GM10248 (cell line): ENCODE results near the gene KIF26B.
"Not testable (repeated sequence)": the region's sequence is repeated elsewhere in the genome, so short reads cannot be mapped to it uniquely, and the experiment has no call there.

Source experiments
- CTCF ChIA-PET: fragments of 300-600 bp; sonication (Branson Sonifier 250); formaldehyde crosslinking; extraction: SDS; loops from one replicate; lab custom pipeline; 2021; ENCODE audit warnings: antibody characterized with exemption; lab: Yijun Ruan, JAX
- POLR2A ChIA-PET: fragments of 350-650 bp; sonication (Branson Sonifier 250); formaldehyde crosslinking; extraction: SDS; loops from one replicate; lab custom pipeline; 2020; ENCODE audit warnings: antibody characterized with exemption; lab: Yijun Ruan, JAX
- DNase-seq: peaks from one replicate; pipeline ENCODE4 v3.0.0; 2012; ENCODE audit errors: extremely low spot score
- TF ChIP-seq, protein P1 (sequence below): IDR thresholded peaks from 2 replicates; pipeline ENCODE4 v1.5.1; 2012; ENCODE audit warnings: mild to moderate bottlenecking, low read depth; ENCODE audit errors: extremely low read depth, missing control alignments, control extremely low read depth

KIF26B gene

DNA sequence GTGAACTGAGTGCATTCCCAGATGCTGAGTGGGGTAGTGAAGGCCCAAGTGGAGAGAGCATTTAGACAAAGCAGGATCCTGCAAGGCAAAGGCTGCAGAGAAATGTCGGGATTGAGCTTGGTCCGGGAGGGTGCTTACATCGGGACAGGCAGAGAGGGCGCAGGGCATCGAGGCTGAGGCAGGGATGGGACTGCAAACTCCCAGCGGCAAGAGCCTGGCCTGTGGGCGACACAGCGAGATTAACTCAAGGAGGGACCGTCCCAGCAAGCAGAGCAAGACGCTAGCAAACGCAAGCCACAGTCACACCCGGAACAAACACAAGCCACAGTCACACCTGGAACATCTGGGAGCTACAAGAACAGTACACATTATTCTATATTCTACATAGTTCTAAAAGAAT, 537.5 kb downstream of the KIF26B start:
- TF ChIP-seq, protein P1, sequence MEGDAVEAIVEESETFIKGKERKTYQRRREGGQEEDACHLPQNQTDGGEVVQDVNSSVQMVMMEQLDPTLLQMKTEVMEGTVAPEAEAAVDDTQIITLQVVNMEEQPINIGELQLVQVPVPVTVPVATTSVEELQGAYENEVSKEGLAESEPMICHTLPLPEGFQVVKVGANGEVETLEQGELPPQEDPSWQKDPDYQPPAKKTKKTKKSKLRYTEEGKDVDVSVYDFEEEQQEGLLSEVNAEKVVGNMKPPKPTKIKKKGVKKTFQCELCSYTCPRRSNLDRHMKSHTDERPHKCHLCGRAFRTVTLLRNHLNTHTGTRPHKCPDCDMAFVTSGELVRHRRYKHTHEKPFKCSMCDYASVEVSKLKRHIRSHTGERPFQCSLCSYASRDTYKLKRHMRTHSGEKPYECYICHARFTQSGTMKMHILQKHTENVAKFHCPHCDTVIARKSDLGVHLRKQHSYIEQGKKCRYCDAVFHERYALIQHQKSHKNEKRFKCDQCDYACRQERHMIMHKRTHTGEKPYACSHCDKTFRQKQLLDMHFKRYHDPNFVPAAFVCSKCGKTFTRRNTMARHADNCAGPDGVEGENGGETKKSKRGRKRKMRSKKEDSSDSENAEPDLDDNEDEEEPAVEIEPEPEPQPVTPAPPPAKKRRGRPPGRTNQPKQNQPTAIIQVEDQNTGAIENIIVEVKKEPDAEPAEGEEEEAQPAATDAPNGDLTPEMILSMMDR = no peak
- ChIA-PET CTCF (interaction anchor here (1.3 kb wide), 1 partner anchor 41 kb away, joined by 4 read pairs; no protein-coding TSS in a partner anchor), POLR2A (no interaction called here)
- DNase-seq = no peak

DNA sequence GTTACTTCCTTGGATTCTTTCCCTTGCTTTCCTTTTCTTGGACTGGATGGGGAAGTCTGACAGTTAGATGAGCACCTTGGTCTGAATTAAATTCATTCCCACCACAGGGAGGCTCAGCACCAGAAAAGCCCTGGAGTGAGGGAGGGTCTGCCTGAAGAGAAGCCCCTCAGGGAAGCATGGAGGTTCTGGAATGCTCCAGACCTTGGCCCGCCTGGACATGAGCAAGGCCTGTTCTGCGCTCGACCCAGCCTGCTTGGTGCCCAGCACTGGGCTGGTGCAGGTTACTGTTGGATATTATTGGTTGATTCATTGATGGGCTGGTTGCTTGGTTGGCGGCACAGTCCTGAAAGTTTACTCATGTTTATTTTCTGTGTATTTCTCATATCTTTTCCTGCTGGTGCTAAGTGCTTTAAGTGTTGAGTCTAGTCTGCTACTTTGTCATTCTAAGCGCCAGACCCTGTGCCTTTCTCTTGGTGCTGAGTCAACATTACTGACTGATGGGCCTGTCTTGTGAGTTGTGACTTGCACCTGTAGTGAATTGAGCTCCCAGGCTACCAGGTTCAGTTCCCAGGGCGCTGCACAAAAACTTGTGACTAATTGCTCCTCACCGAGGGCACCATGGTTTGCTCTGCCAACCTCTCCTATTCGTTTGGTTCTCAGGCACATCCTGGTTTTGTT, 538.5 kb downstream of the KIF26B start:
- CTCF ChIA-PET = no interaction called here
- TF ChIP-seq, protein P1 = no peak
- DNase-seq = no peak
- POLR2A ChIA-PET = no interaction called here

DNA sequence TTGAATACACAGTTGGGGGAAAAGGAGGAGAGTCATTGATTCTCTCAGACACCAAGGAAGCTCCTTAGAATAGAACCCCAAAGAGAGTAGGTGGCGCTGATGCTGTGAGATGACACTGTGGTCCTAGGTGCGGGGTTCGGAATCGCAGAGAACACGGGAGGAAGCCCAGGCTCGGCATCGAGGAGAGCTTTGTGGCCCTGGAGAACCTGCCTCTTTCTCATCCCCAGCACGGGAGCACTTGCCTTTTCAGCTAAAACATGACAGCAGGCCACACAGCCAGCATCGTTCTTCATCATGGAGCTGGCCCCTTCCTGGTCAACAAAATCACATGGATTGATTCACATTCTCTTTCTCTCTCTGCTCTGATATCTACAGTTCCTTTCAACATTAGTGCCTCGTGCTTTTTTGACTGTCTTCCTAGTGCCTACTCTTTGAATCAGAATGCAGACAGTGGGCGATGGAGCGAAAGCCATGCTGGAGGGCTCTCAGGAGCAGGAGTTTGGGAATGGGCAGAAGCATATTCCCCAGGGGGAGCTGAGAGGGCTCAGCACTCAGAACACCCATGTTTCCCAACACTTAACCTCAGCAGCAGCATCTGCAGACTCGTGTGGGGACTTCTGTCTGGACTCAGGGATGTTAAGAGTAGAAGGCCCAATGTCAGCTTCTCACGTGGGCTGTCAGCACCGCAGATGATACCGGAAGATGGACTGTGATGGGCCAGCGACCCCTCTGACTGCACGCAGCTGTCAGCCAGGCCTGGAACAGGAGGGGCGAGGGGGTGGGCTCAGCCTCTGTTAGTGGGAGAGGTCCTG, 539.4 kb downstream of the KIF26B start:
- POLR2A ChIA-PET = no interaction called here
- no peak for DNase-seq
- CTCF ChIA-PET = interaction anchor here (1.1 kb wide), 1 partner anchor 10 kb away, joined by 3 read pairs; no protein-coding TSS in a partner anchor
- TF ChIP-seq, protein P1 = no peak

DNA sequence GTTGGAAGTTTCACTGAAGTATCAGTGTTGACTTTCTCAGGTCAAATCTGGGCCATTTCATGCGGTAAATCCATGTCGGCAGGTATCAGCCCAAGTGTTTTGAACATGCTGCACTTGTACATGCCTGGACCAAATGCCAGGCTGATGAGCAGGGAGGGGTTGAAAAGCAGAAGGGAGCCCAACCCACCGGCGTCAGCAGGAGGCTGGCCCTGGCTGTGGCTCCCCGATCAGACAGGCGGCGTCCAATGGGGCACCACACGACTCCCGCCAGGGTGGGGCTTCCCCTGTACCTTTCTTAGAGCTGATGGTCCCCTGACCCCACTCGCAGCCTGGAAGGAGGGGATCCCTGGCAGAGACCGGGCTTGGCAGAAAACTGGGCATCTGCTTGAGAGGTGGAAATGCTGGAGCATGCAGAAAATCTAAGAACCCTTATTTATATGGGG, 540.0 kb downstream of the KIF26B start:
- DNase-seq = no peak
- TF ChIP-seq, protein P1 = no peak
- ChIA-PET CTCF (interaction anchor here (1.1 kb wide), 1 partner anchor 9 kb away, joined by 3 read pairs; no protein-coding TSS in a partner anchor), POLR2A (no interaction called here)

DNA sequence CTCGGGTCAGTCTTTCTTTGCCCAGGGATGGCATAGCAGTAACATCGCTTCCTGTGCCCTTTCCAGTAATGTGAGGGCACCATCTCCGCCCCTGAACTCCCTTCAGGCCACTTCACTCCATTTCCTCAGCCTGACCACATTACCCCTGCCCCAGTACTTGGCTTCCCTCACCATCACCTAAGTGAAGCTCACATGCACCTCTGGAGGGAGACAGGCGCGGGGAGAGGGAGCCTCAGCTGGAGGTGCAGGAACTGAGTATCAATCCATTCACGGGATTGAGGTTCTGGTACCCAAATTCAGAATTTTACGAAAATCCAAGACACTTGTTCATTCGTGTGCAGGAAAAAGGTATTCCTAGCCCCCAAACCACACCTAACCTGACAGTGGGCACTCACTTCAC, 540.4 kb downstream of the KIF26B start:
- TF ChIP-seq, protein P1 = no peak
- ChIA-PET CTCF (interaction anchor here (1.1 kb wide), 1 partner anchor 8 kb away, joined by 3 read pairs; no protein-coding TSS in a partner anchor), POLR2A (no interaction called here)
- DNase-seq = no peak

DNA sequence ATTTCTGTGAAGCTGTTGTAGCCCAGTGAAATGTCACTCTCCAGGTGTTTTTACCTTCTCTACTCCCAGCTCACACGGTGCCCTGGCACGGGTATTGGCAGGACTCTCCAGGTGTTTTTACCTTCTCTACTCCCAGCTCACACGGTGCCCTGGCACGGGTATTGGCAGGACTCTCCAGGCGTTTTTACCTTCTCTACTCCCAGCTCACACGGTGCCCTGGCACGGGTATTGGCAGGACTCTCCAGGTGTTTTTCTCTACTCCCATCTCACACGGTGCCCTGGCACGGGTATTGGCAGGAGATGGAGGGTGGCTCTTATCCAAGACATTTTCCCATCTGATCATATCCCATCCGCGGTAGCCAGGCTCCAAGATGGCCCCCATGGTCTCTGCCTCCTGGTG, 540.9 kb downstream of the KIF26B start:
- DNase-seq, POLR2A ChIA-PET, CTCF ChIA-PET: not testable (repeated sequence)

DNA sequence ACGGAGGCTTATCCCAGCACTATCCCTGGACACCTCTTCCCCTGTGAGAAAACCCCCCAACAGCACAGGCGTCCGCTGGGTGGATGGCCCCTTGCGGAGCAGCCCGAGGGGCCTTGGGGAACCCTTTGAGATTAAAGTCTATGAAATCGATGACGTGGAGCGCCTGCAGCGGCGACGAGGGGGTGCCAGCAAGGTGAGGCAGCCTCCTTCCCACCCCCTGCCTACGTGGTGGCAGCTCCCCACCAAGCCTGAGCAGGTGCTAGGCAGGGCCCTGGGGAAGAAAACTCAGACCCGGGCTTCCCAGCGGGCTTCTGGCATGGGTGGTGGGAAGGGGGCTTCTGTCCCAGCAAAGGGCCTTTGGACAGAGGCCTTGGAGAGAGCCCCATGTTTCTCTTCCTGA, 543.3 kb downstream of the KIF26B start:
- CTCF ChIA-PET = no interaction called here
- POLR2A ChIA-PET = no interaction called here
- TF ChIP-seq, protein P1 = no peak
- no peak for DNase-seq
